CD4-positive, alpha-beta T cell treated with Interleukin-15 for 1 hour (primary cell): ENCODE data around the gene TBL3.

ENCODE experiments used
- DNase-seq: peaks from one replicate; pipeline ENCODE4 v3.0.0-alpha.2; 2020

Gene TBL3

GRCh38 chr16:1965396-1966001, 6.4 kb upstream of the TBL3 start:
- no peak for DNase-seq

DNA sequence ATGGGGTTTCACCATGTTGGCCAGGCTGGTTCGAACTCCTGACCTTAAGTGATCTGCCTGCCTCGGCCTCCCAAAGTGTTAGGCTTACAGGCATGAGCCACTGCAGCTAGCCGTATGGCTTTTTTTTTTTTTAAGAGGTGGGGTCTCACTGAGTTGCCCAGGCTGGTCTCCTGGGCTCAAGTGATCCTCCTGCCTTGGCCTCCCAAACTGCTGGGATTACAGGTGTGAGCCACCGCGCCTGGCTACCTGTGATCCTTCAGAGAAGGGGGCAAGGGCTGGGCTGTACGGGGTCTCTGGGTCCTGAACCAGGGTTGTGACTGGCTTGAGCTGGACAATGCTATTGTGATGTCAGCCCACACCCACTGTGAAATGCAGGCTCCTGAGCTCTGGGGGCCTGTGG, 5.4 kb upstream of the TBL3 start, which contains the start of gene RNF151:
TSS of gene RNF151 (plus strand) at position 397 of the 400 bp plus-strand sequence. CDS start 26 bp downstream, outside the sequence.
- no peak for DNase-seq

DNA sequence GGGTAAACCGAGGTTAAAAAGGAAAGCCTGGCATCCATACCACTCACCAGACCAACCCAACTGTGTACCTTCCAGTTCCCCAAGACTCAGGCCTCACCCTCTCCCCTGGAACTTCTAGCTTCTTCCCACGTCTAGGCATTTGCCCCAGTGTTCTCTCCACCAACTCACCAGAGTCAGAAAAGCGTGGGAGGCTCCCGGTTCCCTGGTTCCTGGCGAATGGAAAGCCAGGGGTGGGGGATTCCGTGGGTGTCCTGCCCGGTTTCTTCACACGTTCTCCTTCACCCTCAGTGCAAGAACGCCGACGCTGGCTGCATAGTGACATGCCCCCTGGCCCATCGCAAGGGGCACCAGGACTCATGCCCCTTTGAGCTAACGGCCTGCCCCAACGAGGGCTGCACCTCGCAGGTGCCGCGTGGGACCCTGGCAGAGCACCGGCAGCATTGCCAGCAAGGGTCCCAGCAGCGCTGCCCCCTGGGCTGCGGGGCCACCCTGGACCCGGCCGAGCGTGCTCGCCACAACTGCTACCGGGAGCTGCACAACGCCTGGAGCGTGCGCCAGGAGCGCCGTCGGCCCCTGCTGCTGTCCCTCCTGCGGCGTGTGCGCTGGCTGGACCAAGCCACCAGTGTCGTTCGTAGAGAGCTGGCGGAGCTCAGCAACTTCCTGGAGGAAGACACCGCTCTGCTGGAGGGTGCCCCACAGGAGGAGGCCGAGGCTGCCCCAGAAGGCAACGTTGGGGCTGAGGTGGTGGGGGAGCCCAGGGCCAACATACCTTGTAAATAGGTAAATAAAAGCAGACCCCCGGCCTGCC, 3.5 kb upstream of the TBL3 start:
- no peak for DNase-seq

GRCh38 chr16:1972490-1972877, 631 bp downstream of the TBL3 start:
- DNase-seq: no peak

- DNase-seq: no peak
Observed at GRCh38 chr16:1973461-1974156, 1.8 kb downstream of the TBL3 start.

- no peak for DNase-seq
Observed at GRCh38 chr16:1974157-1975070, 2.6 kb downstream of the TBL3 start.

DNA sequence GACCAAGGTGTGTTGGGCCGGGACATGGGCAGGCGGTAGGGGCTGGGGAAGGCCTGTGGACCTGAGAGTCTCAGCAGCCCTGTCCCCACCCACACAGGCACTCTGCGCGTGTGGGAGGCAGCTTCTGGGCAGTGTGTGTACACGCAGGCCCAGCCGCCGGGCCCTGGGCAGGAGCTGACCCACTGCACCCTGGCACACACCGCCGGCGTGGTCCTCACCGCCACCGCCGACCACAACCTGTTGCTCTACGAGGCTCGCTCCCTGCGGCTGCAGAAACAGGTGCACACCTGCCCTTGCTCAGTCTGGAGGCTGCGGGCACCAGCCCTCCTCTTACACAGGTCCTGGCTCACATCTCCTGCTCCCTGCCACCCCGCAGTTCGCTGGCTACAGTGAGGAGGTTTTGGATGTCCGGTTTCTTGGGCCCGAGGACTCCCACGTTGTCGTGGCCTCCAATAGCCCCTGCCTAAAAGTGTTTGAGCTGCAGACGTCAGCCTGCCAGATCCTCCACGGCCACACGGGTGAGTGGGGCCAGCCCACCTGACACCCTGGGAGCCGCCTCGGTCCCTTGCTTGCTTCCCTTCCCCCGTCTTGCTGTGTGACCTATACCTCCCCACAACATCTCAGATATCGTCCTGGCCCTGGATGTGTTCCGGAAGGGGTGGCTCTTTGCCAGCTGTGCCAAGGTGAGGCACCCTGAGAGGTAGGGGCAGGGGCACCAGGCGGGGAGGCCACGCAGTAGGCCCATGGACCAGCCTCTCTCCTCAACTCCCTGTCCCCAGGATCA, 3.8 kb downstream of the TBL3 start:
- DNase-seq: no peak

DNA sequence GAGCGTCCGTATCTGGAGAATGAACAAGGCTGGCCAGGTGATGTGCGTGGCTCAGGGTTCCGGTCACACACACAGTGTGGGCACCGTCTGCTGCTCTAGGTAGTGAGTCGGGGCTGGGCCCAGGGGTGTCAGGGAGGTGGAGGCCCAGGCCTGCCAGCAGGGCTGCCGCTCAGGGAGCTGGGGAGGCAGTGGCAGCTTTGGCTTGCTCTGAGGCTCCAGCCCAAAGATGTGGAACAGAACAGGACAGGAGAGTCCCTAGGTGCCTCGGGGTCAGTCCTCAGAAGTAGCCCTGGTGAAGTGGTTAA, 4.3 kb downstream of the TBL3 start:
- DNase-seq: no peak

DNA sequence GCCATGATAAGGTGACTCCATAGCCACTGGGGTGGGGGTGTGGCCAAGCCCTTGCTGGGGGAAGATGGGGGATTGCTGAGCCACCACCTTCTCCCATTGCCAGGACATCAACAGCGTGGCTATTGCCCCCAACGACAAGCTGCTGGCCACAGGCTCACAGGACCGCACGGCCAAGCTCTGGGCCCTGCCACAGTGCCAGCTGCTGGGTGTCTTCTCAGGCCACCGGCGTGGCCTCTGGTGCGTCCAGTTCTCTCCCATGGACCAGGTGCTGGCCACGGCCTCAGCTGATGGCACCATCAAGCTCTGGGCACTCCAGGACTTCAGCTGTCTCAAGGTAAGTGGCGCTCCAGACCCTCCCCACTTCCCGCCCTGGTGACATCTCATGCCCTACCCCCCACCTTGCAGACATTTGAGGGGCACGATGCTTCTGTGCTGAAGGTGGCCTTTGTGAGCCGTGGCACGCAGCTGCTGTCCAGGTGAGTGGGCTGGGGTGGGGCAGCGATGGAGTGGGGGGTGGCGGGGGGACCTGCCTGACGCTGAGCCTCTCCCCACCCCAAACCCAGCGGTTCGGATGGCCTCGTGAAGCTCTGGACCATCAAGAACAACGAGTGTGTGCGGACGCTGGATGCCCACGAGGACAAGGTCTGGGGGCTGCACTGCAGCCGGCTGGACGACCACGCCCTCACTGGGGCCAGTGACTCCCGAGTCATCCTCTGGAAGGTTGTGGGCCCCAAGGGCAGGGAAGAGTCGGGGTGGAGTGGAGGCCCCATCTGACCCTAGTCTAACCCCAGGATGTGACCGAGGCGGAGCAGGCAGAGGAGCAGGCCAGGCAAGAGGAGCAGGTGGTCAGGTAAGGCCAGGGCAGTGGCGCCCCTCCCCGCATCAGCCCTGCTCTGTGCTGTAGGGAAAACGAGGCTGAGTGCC, 5.4 kb downstream of the TBL3 start:
- no peak for DNase-seq

DNA sequence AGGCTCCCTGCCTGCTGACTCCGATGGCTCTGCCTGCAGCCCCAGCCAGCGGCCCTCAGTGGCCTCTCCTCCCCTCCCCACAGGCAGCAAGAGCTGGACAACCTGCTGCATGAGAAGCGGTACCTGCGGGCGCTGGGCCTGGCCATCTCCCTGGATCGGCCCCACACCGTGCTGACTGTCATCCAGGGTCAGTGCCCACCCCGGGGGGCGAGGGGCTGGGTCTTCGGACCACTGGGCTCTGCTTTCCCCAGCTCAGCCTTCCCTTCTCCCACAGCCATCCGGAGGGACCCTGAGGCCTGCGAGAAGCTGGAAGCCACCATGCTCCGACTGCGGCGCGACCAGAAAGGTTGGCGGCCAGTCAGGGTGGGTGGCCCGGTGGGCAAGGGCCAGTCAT, 6.0 kb downstream of the TBL3 start:
- DNase-seq: no peak

- DNase-seq: no peak
Observed at GRCh38 chr16:1978476-1979120, 6.7 kb downstream of the TBL3 start.

DNA sequence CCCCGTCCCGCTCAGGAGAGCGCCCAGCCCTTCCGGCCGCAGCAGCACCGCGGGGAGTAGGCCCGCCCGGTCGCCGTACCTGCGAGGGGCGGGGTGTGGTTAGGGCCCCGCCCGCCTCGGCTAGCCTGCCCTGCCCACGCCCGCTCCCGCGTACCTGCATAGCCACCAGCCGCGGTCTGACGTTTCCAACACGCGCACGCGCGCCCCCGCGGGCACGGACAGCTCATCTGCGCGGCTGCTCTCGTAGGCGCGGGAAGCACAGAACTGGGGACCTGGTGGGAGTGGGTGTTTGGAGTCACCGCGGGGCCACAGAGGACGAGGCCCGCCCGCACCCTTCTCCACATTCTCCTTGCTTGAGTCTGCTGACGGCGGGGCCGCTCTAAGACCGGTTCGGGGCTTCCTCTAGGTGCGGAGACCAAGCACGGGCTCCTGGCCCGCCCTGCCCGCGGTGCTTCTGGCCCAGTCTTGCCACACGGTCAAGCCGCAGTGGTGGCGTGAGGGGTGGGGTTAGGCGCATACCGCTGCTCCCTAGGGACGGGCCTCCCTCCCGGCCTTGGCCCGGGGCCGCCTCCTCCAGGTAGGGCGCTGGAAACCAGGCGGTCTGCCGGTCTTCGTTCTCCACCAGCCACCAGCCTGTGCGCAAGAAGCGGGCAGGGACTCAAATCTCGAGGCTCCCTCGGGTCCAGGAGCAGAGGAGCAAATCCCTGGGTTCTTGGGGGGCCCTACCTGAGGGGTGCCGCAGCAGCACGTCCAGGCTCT, 7.6 kb downstream of the TBL3 start:
- DNase-seq: no peak

GRCh38 chr16:1980030-1980769, 8.3 kb downstream of the TBL3 start:
- no peak for DNase-seq

- no peak for DNase-seq
Observed at GRCh38 chr16:1980770-1981087, 8.9 kb downstream of the TBL3 start.

GRCh38 chr16:1981398-1981836, 9.6 kb downstream of the TBL3 start, which contains the start of gene NOXO1:
TSS of gene NOXO1 (minus strand) at chr16:1981469. CDS start at chr16:1981179, 290 bp downstream.
- no peak for DNase-seq

- DNase-seq: no peak
Observed at GRCh38 chr16:1982013-1982433, 10.2 kb downstream of the TBL3 start.

GRCh38 chr16:1982991-1983543, 11.2 kb downstream of the TBL3 start:
- DNase-seq: no peak

GRCh38 chr16:1983544-1984346, 11.9 kb downstream of the TBL3 start, which contains the start of gene GFER:
TSS of gene GFER (plus strand) at chr16:1984193. CDS start at chr16:1984219, 26 bp downstream.
- DNase-seq: peak; percentile 84
